Stimulated activated CD4-positive, alpha-beta T cell treated with anti-CD3 and anti-CD28 coated beads, Interleukin-4, amount 100 ng/mL, for 24 hours (primary cell): ENCODE measurements around the gene FGD6.

Source experiments
- DNase-seq: peaks from one replicate; pipeline ENCODE4 v3.0.0-alpha.2; 2020

Gene FGD6

DNA sequence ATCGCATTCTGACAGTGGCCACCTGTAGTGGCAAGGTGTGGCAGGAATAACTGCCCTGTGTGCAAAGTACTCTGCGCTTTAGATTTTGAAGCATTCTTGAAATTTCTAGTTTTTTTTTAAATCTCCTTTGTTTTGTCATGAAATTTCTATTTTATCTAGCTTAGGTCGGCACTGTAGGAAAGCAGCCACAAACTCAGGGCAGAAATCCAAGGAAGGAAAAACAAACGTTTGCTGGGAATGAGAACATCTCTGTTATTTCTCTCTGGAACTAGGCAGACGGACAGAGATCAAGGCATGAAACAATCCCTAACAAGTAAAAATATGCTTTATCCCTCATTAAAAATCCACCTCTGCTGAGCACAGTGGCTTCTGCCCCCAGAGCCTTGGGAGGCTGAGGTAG is 142.5 kb downstream of the FGD6 start:
- DNase-seq: no peak

DNA sequence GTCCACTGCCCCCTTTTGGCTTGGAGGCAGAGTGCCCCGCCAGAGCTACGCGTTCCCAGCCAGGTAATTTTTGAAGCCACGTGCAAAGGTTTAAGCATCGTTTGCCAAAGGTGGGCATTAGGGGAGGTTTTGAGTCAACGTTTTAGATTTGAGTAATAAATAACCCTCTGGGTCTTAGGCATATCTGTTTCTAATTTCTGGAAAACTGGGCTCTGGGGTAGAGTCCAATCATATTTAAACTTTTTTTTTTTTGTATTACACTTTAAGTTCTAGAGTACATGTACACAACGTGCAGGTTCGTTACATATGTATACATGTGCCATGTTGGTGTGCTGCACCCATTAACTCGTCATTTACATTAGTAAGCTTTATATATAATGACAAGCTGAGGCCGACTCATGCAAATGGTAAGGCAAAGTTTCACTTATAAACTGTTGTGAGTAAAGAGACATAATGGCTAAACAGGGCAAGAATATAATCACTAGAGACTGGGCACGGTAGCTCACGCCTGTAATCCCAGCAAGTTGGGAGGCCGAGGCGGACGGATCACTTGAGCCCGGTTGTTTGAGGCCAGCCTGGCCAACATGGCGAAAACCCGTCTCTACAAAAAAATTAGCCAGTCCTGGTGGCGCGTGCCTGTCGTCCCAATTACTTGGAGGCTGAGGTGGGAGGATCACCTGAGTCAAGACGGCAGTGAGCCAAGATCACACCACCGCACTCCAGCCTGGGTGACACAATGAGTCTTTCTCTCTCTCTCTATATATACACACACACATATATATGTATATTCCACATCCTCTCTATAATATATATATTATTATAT is 143.4 kb downstream of the FGD6 start:
- no peak for DNase-seq

DNA sequence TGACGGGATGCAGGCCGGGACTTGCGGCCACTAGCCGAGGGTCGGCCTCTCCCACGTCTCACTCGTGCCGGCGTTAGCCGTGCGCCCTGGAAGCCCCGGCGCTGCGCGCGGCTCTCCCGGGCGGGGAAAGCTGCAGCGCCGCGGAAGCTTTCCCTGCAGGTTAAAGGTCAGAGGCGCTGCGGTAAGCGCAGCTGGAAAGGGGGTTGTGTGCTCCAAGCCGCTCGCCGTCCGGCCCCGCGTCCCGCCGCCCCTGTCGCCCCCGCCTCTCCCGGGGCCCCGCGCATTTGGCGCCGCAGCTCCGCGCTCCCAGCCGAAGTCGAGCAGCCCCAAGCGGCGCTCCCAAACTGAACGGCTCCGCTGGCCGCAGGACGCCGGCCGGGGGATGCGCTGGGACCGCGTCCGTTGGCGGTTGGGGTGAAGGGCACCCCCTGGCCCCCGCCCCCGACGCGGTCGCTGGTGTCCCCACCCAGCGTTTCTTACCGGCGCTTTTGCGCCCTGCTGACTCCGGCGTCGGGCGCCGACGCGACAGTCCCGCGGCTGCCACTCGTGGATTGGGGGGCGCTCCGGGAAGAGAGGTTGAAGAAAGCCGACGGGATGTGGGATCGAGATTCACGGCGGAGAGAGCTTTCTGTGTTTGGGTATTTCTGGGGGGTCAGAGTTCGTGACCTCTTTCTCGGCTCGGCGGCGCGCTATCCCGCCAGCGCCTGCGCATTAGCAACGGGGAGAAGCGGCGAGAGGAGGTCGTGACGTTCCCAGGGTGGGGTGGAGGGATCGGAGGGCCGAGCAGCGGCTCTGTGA is 144.2 kb downstream of the FGD6 start, which contains the start of gene NR2C1:
Gene NR2C1 (minus strand): TSS at position 719 of the 798 bp plus-strand sequence. CDS start 6,234 bp downstream, outside the sequence.
- DNase-seq: peak; percentile 93

DNA sequence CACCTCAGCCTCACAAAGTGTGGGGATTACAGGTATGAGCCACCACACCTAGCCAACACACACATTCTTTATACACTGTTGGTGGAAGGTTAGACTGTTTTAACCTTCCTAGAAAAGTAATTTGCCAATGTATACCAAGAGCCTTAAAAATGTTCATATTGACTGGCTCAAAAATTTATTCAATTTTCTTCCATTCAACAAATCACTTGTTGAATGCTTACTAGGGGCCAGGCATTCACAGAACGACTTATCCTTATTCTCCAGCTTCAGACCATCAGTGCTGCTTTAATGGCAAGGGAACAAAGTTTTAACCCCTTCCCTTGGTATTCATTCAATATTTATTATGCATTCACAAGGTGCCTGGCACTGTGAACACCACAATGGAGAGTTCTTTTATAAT is 146.9 kb downstream of the FGD6 start:
- DNase-seq: no peak

DNA sequence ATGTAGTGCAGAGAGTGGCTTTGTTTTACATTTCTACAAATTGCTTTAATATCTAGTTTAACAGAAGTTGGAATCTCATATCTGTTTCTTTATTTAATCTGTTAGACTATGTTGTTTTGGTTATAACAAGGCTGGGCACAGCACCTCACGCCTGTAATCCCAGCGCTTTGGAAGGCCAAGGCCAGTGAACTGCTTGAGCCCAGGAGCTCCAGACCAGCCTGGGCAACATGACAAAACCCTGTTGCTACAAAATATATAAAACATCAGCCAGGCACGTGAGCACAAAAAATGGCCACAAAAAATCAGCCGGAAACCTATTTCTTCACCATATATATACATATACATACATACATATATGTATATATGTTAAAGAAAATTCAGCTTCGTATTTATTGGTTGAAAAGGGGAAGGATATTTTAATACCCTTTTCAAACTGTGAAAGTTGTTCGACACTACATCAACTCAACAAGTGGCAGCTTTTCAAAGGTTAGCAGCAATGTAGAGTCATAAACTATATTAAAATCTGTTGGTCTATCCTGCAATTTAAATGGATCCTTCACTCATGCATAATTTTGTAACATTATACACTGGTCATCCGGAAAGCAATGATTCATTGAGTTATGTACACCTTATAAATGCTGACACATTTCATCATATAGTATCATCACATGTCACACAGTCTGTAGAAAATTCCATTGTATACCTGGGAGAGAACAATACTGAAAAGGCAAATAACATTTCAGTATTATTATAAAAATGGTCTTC is 151.0 kb downstream of the FGD6 start:
- DNase-seq: no peak

DNA sequence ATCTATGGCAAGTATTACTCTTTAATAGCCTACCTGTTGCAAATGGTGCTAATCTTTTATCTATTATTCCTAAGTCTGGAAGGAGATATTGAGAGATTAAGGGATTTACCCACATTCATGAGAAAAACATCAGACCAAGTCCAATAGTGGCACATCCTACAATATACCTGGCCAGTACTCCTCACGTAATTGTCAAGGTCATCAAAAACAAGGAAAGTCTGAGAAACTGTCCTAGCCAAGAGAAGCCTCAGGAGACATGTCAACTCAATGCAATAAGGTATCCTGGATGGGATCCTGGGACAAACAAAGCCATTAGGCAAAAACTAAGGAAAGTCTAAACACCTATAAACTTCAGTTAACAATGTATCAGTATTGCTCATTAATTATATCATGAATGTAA is 156.3 kb downstream of the FGD6 start:
- no peak for DNase-seq

DNA sequence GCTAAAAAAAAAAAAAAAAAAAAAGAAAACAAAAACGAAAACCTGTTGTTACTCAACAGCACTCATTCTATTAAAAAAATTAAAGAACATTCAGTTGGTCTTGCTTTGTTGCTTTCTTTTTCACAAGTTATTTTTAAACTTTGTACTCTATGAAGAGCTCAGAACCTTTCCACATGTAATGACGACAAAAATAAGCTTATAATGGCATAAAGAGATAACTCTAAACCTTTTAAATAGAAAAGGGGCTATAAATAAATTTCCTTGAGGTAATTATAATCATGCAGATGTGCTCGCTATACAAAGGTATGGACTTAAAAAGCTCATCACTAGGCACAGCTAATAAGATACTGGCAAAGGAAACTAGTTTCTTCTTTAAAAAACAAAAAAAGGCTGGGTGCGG is 157.3 kb downstream of the FGD6 start:
- no peak for DNase-seq

DNA sequence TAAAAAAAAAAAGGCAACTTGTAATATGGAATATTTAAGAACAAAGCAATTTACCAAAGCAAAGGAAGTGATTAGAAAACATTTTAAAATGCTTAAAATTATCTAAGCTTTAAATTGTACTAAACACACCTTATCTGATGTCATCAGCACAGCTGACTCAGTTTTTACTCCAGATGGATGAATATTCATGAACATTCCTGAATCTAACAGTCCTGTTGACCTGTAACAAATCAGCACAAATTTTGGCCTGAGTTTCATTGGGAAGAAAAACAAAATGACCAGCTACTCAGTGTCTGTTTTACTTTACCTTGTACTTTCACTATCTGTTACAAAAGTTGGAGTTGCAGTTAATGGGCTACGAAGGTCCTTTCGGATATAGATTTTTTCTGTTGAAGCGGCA is 159.8 kb downstream of the FGD6 start:
- DNase-seq: no peak

DNA sequence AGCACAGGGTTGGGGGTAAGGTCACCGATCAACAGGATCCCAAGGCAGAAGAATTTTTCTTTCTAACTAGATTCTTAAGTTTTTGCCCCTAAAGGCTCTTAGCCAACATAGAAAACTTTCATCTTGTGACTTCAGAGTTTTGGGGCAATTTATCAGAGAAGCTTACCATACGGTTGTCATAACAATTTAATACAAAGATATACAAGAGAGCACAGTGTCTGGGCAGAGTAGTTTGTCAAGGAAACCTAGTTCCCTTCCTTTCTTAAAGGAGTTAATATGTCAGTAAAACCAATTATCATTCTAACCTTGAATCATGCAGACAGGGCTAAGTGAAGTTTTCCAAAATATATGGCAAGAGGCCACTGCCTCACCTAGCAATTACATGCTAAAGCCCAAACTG is 162.2 kb downstream of the FGD6 start:
- DNase-seq: no peak

DNA sequence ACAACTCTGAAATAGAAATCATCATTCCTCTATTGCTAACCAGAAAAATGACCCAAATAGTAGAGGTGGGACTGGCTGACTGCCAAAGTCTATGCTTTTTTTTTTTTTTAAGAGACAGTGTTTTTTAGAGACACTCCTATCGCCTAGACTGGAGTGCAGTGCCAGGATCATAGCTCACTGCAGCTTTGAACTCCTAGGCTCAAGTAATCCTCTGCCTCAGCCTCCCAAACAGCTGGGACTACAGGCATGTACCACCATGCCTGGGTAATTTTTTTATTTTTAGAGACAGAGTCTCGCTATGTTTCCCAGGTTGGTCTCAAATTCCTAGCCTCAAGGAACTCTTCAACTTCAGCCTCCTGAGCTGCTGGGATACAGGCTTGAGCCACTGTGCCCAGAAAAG is 163.1 kb downstream of the FGD6 start:
- DNase-seq: no peak

DNA sequence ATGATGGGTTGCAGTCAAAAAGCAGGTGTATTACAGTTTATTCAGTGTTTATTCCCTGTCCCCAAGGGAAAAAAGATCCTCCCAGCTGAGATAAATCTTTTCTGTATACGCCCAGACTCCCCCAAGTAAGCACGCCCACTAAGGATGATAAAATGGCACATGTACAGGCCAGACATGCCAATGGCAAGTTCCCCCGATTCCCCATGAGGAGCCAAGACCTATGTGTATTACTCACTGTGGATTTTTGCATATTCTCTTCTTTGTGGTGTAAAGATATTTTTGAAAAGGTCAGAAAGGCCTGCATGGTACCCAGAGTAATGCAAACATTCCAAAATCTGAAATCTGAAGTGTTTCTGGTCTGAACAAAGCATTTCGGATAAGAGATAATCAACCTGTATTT is 166.0 kb downstream of the FGD6 start:
- no peak for DNase-seq

DNA sequence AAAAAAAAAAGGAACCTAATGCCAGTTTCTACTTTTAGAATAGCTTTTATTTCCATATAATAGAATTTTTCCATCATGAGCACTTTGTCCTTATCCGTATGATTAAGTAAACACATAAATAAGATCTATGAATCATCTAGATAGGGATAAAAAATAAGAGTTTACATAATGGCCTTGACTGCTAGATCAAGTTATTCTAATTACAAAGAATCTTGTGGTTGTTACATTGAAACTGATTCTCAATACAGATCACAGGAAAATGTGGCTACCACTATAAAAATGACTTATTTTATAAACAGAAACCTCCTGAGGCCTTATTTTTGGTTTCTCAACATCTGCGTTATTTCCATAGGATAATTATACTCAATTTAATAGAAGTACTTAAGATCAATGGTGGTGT is 179.4 kb downstream of the FGD6 start:
- no peak for DNase-seq

DNA sequence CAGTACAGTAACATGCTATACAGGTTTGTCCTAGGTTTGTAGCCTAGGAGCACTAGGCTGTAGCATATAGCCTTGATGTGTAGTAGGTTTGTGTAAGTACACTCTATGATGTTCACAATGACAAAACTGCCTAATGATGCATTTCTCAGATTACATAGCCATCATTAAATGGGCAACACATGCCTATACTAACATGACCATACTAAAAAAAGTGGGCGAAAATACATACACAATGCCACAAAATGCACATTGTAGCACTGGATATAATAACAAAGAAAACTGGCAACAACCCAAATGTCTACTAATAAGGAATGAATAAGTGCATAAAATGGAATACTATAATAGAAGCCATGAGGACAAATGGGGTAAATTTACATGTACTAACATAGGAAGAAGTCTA is 182.5 kb downstream of the FGD6 start:
- no peak for DNase-seq
